ENCODE measurements around the gene MAPRE3.

MAPRE3 gene

DNA sequence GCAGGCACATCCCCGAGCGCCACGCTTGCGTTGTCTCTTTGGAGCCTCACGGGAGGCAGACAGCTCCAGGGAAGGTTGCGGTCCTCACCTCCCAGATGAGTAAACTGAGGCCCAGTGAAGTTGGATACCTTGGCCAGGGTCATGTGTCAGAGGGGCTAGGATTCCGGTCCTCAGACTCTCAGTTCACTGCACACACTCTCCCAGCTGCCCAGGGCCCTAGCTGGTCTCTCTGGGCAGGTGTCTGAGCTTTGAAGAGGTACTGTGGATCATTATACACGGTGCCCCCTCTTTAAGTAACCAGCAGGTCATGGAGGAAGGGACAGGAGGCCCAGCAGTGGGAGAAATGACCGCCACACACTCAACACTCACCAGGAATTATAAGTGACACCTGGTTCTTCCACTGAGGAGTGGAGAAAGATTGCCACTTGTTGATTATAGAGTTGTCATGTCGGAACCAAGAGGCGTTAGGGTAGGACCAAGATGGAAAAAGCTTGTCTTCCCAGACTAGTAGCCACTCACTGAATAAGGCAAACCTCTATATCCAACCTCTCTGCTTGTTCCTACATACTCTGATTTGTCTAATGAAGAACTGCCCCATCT is 62.9 kb downstream of the MAPRE3 start:
- peak overlapping the region; percentile 90 for H3K9ac ChIP-seq
- H3K27ac ChIP-seq: peak overlapping the region; percentile 87
- peaks cover 49% of the 10 kb centered on the region for H3K36me3 ChIP-seq
- H3K27me3 ChIP-seq: no peaks in the 10 kb centered on the region
- H4K20me1 ChIP-seq: peaks cover 13% of the 10 kb centered on the region; the same call in 1 of the 2 replicates
- TF ChIP-seq Cebpa-rat (IDR thresholded peaks at IDR 0.05): no peak
- H3K4me1 ChIP-seq: peaks cover 36% of the 10 kb centered on the region
- H3K9me3 ChIP-seq: no peaks in the 10 kb centered on the region
- H3K4me3 ChIP-seq: peak overlapping the region; percentile 88
- H3K4me2 ChIP-seq: peak overlapping the region; percentile 95

DNA sequence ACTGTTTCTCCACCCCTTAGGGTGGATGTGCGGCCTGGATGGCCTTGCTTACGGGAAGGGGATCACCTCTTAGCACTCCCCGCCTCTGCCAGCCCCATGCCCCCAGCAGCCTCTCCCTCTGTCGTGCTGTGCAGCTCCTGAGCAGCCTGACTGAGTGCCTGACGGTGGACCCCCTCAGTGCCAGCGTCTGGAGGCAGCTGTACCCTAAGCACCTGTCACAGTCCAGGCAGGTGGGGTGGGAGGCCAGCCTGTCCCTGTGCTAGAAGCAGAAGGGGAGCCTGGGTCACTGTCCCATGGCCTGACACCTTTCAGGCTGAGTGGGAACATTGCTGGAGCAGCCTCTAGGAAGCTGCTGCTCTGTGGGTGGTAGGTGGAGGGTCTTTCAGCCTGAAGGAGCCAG is 67.6 kb downstream of the MAPRE3 start:
- Histone ChIP-seq H3K4me2 (no peak overlapping the region), H3K9ac (no peak overlapping the region), H3K4me3 (no peak overlapping the region), H4K20me1 (peaks cover 8% of the 10 kb centered on the region; the same call in 1 of the 2 replicates), H3K27ac (no peak overlapping the region), H3K27me3 (no peaks in the 10 kb centered on the region), H3K36me3 (peaks cover 84% of the 10 kb centered on the region), H3K4me1 (peaks cover 48% of the 10 kb centered on the region), H3K9me3 (no peaks in the 10 kb centered on the region)
- no peak for TF ChIP-seq Cebpa-rat (IDR thresholded peaks at IDR 0.05)

- no peak overlapping the region for H3K9ac ChIP-seq
- no peaks in the 10 kb centered on the region for H3K27me3 ChIP-seq
- H3K4me3 ChIP-seq: no peak overlapping the region
- H3K4me2 ChIP-seq: no peak overlapping the region
- no peak for TF ChIP-seq Cebpa-rat (IDR thresholded peaks at IDR 0.05)
- peaks cover 88% of the 10 kb centered on the region for H3K36me3 ChIP-seq
- no peaks in the 10 kb centered on the region for H3K9me3 ChIP-seq
- no peak overlapping the region for H3K27ac ChIP-seq
- peaks cover 8% of the 10 kb centered on the region; the same call in 1 of the 2 replicates for H4K20me1 ChIP-seq
- H3K4me1 ChIP-seq: peaks cover 43% of the 10 kb centered on the region
Measured at GRCh38 chr2:27038631-27039339, 68.3 kb downstream of the MAPRE3 start.

DNA sequence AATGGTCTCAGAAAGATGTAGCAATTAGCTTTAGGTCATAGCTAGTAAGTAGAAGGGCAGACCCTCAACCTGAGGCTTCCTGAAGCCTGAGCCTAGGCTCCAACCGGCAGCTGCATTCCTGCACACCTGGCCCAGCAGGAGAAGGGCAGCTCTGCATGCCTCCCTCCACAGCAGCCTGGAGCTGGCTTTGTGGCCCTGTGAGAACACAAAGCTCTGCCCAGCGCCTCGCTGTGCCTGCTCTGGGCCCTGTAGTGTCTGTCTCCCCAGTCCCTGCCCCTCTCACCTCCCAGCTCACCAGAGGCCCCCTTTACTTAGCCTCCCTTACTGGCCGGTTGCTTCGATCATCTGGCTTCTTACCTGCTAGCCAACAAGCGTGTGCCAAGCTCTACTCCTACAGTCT is 69.0 kb downstream of the MAPRE3 start:
- Histone ChIP-seq H3K36me3 (peaks cover 88% of the 10 kb centered on the region), H3K4me3 (no peak overlapping the region), H3K9me3 (no peaks in the 10 kb centered on the region), H3K4me2 (no peak overlapping the region), H3K9ac (no peak overlapping the region), H3K27ac (no peak overlapping the region), H4K20me1 (0 out of 2 replicates have a peak, but pooled peaks cover 8% of the 10 kb centered on the region), H3K4me1 (peaks cover 36% of the 10 kb centered on the region), H3K27me3 (no peaks in the 10 kb centered on the region)
- TF ChIP-seq Cebpa-rat (IDR thresholded peaks at IDR 0.05): no peak

DNA sequence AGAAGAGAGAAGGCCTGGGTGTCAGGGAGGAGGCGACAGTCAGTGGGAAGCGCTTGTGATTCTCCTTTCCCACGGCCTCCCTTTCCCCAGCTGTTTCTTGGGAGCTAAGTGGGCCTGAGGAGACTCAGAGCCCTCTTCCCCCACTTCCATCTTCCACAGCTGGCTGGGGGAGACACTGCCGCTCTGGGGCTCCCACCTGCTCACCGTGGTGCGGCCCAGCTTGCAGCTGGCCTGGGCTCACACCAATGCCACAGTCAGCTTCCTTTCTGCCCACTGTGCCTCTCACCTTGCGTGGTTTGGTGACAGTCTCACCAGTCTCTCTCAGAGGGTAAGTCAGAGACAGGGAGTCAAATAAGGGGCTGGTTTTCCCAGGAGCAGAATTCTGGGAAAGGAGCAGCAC is 69.4 kb downstream of the MAPRE3 start:
- H3K27me3 ChIP-seq: no peaks in the 10 kb centered on the region
- TF ChIP-seq Cebpa-rat (IDR thresholded peaks at IDR 0.05): no peak
- peaks cover 85% of the 10 kb centered on the region for H3K36me3 ChIP-seq
- H3K27ac ChIP-seq: no peak overlapping the region
- H3K9ac ChIP-seq: no peak overlapping the region
- H3K4me3 ChIP-seq: no peak overlapping the region
- 0 out of 2 replicates have a peak, but pooled peaks cover 8% of the 10 kb centered on the region for H4K20me1 ChIP-seq
- H3K4me1 ChIP-seq: peaks cover 32% of the 10 kb centered on the region
- no peak overlapping the region for H3K4me2 ChIP-seq
- H3K9me3 ChIP-seq: no peaks in the 10 kb centered on the region

DNA sequence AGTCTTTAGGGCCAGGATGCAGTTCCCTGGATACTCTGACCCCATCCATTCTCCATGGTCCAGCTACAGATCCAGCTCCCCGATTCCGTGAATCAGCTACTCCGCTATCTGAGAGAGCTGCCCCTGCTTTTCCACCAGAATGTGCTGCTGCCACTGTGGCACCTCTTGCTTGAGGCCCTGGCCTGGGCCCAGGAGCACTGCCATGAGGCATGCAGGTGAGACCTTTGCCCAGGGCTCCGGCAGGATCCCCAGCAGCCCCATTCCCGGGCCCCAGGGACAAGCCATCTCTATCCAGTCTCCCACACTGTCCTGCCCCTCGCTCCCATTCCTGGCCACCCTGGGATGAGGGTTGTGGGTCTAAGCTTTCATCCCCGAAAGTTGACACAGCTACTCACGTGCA is 69.8 kb downstream of the MAPRE3 start:
- no peak overlapping the region for H3K4me2 ChIP-seq
- H3K27ac ChIP-seq: no peak overlapping the region
- H4K20me1 ChIP-seq: 0 out of 2 replicates have a peak, but pooled peaks cover 8% of the 10 kb centered on the region
- peaks cover 80% of the 10 kb centered on the region for H3K36me3 ChIP-seq
- H3K4me1 ChIP-seq: peaks cover 32% of the 10 kb centered on the region
- H3K9ac ChIP-seq: no peak overlapping the region
- no peaks in the 10 kb centered on the region for H3K9me3 ChIP-seq
- no peak for TF ChIP-seq Cebpa-rat (IDR thresholded peaks at IDR 0.05)
- H3K4me3 ChIP-seq: no peak overlapping the region
- H3K27me3 ChIP-seq: no peaks in the 10 kb centered on the region

- Histone ChIP-seq H3K9ac (0 out of 2 replicates have a peak overlapping the region, but pooled peaks have one; percentile 23), H3K9me3 (no peaks in the 10 kb centered on the region), H3K4me2 (peak overlapping the region; percentile 35; the same call in 1 of the 2 replicates), H3K27ac (no peak overlapping the region), H3K27me3 (no peaks in the 10 kb centered on the region), H3K4me1 (peaks cover 28% of the 10 kb centered on the region), H3K4me3 (no peak overlapping the region), H3K36me3 (peaks cover 66% of the 10 kb centered on the region), H4K20me1 (0 out of 2 replicates have a peak, but pooled peaks cover 8% of the 10 kb centered on the region)
- TF ChIP-seq Cebpa-rat (IDR thresholded peaks at IDR 0.05): no peak
Measured at GRCh38 chr2:27041752-27042151, 71.3 kb downstream of the MAPRE3 start.

DNA sequence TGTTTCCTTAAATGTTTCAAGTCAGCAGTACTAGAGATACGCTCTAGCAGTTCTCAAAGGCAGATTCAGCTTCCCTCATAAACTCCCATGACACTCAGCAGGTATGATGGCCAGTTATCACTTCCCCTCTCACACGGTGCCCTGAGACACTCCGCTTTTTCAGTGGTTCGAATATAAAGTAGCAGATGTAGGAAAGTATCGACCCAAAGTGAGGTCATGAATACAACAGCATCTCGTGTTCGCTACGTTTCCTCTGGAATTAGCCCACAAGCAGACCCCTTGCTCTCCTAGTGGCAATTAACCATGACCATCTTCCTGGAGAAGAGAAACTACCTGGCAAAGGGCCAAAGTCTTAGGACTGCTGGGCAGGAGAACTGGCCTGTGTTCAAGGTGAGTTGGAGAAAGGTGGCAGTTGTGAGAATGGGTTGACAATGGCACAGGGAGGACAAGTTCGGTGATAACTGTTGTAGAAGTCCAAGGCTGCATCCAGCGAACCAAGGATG is 71.8 kb downstream of the MAPRE3 start:
- no peak overlapping the region for H3K27ac ChIP-seq
- peaks cover 61% of the 10 kb centered on the region for H3K36me3 ChIP-seq
- H3K9ac ChIP-seq: 0 out of 2 replicates have a peak overlapping the region, but pooled peaks have one; percentile 23
- H3K4me2 ChIP-seq: peak overlapping the region; percentile 35; the same call in 1 of the 2 replicates
- H3K9me3 ChIP-seq: no peaks in the 10 kb centered on the region
- peaks cover 25% of the 10 kb centered on the region for H3K4me1 ChIP-seq
- 0 out of 2 replicates have a peak, but pooled peaks cover 8% of the 10 kb centered on the region for H4K20me1 ChIP-seq
- no peak for TF ChIP-seq Cebpa-rat (IDR thresholded peaks at IDR 0.05)
- H3K27me3 ChIP-seq: no peaks in the 10 kb centered on the region
- no peak overlapping the region for H3K4me3 ChIP-seq

- no peak for TF ChIP-seq Cebpa-rat (IDR thresholded peaks at IDR 0.05)
- Histone ChIP-seq H3K4me3 (no peak overlapping the region), H3K36me3 (peaks cover 52% of the 10 kb centered on the region), H4K20me1 (0 out of 2 replicates have a peak, but pooled peaks cover under 1% of the 10 kb centered on the region), H3K4me2 (no peak overlapping the region), H3K4me1 (peaks cover 20% of the 10 kb centered on the region), H3K9me3 (no peaks in the 10 kb centered on the region), H3K27me3 (no peaks in the 10 kb centered on the region), H3K9ac (no peak overlapping the region), H3K27ac (no peak overlapping the region)
Measured at GRCh38 chr2:27042985-27043634, 72.7 kb downstream of the MAPRE3 start.
